Mononuclear cell (primary cell): ENCODE data around the gene HCAR1. TPM values are rescaled to one million over a fixed set of nuclear protein-coding genes. Genes with fewer than 3 reads are reported as not detected.
"Not testable (repeated sequence)": the region's sequence is repeated elsewhere in the genome, so short reads cannot be mapped to it uniquely, and the experiment has no call there.

ENCODE experiments used
- H3K27me3 ChIP-seq: 2 replicates; pipeline ENCODE4 v1.6.0; 2011; ENCODE audit warnings: low read length, control low read depth; ENCODE audit not compliant: insufficient read depth
- H3K4me1 ChIP-seq: 2 replicates; pipeline ENCODE4 v1.5.1; 2011; ENCODE audit warnings: mild to moderate bottlenecking, low read length, control low read depth; ENCODE audit not compliant: insufficient read depth
- H3K4me3 ChIP-seq: 2 replicates; pipeline ENCODE4 v1.5.1; 2011; ENCODE audit warnings: mild to moderate bottlenecking, low read length, moderate library complexity
- H3K9me3 ChIP-seq: 2 replicates; pipeline ENCODE4 v1.5.1; 2011; ENCODE audit warnings: low read depth, mild to moderate bottlenecking, control low read depth, low read length
- total RNA-seq: library from RNA; depleted of rRNA; stranded (reverse); fragments of >200 nt; gene quantifications from one replicate; pipeline ENCODE4 v1.2.3, GENCODE V29; 2012

Gene HCAR1
- total RNA-seq, 1 donor = not detected

GRCh38 chr12:122729583-122730214 is 945 bp downstream of the HCAR1 start:
- Histone ChIP-seq H3K27me3 (no peaks in the 10 kb centered on the region), H3K4me3 (no peak overlapping the region), H3K4me1 (peaks cover 62% of the 10 kb centered on the region), H3K9me3 (no peaks in the 10 kb centered on the region)

GRCh38 chr12:122726080-122726558 is 4.5 kb downstream of the HCAR1 start:
- H3K4me3 ChIP-seq = no peak overlapping the region

DNA sequence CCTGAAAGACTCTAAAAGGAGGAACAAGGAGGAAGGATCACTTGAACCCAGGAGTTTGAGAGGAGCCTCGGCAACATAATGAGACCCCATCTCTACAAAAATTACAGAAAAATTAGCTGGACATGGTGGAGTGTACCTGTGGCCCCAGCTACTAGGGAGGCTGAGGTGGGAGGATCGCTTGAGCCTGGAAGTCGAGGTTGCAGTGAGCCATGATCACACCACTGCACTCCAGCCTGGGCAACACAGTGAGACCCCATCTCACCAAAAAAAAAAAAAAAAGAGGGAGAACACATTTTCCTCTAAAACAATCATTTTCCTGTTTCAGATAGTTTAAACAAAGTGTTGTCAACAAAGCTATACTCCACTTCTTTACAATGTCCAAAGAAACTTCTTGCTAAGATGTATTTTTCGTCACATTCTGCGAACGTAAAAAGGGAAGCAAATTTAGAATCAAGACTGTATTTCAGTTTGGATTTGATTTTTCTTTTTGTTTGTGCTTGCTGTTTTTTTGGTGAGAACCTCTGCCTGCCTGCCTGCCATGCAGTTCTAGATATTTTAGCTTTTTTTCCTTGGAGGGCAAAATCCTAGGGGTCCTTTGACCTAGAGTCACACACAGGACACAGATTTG is 5.1 kb downstream of the HCAR1 start:
- H3K4me1 ChIP-seq = peaks cover 49% of the 10 kb centered on the region

More at GRCh38 chr12:122726080-122726558, 4.5 kb downstream of the HCAR1 start:
- H3K9me3 ChIP-seq = no peaks in the 10 kb centered on the region
- H3K27me3 ChIP-seq = no peaks in the 10 kb centered on the region
- peaks cover 53% of the 10 kb centered on the region for H3K4me1 ChIP-seq

DNA sequence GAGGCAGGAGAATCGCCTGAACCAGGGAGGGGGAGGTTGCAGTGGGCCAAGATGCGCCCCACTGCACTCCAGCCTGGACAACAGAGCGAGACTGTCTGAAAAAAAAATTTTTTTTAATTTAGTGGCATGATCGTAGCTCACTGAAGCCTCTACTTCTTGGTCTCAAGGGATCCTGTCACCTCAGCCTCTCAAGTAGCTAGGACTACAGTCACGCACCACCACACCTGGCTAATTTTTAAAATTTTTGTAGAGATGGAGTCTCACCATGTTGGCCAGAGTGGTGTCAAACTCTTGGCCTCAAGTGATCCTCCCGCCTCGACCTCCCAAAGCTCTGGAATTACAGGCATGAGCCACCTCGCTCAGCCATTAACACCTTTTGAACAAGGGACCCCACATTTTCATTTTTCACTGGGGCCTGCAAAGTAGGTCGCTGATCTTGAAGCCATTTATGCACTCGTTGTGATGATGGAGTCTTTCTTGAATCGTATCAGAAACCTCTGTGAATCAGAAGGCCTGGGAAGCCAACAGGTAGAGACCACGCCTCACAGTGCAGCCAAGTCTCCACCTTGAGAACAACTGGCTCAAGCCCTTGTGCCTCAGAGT is 5.9 kb downstream of the HCAR1 start:
- Histone ChIP-seq H3K4me3 (no peak overlapping the region), H3K4me1 (peaks cover 52% of the 10 kb centered on the region), H3K9me3 (no peaks in the 10 kb centered on the region)

More for the DNA sequence above, 5.1 kb downstream of the HCAR1 start:
- no peak overlapping the region for H3K4me3 ChIP-seq
- no peaks in the 10 kb centered on the region for H3K9me3 ChIP-seq
- H3K27me3 ChIP-seq = no peaks in the 10 kb centered on the region

GRCh38 chr12:122722387-122722786 is 8.3 kb downstream of the HCAR1 start:
- Histone ChIP-seq H3K4me3 (no peak overlapping the region), H3K27me3 (no peaks in the 10 kb centered on the region), H3K9me3 (no peaks in the 10 kb centered on the region), H3K4me1 (peaks cover 54% of the 10 kb centered on the region)

More for the DNA sequence above, 5.9 kb downstream of the HCAR1 start:
- no peaks in the 10 kb centered on the region for H3K27me3 ChIP-seq

- no peaks in the 10 kb centered on the region for H3K9me3 ChIP-seq
- peaks cover 48% of the 10 kb centered on the region for H3K4me1 ChIP-seq
- no peaks in the 10 kb centered on the region for H3K27me3 ChIP-seq
- H3K4me3 ChIP-seq = no peak overlapping the region
Observed at GRCh38 chr12:122721057-122721545, 9.5 kb downstream of the HCAR1 start.

DNA sequence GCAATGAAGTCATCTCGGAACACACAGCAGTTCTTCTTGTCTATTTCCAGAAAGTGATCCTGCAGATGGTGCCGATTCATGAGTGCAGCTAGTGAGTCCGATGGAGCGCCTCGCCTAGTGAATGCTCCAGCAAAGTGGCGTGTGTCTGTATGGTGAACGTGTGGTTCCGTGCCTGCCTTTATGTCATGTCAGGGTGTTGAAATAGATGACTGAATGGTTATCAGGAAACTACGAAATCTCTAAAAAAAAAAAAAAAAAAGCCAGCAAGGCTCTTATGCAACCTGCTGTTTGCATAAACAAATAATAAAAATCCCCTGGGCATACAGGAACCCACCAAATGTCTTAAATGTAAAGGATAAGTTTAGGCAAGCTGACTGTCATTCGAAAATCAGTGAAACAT is 14.0 kb downstream of the HCAR1 start, which contains the start of gene HCAR3:
TSS of gene HCAR3 (minus strand) at position 154 of the 400 bp plus-strand sequence. CDS start at position 80, 74 bp downstream.
- H3K27me3 ChIP-seq, H3K9me3 ChIP-seq: not testable (repeated sequence)
- Histone ChIP-seq H3K4me3 (peak within 1 kb of the TSS; percentile 28), H3K4me1 (peaks cover 21% of the 10 kb centered on the region)

DNA sequence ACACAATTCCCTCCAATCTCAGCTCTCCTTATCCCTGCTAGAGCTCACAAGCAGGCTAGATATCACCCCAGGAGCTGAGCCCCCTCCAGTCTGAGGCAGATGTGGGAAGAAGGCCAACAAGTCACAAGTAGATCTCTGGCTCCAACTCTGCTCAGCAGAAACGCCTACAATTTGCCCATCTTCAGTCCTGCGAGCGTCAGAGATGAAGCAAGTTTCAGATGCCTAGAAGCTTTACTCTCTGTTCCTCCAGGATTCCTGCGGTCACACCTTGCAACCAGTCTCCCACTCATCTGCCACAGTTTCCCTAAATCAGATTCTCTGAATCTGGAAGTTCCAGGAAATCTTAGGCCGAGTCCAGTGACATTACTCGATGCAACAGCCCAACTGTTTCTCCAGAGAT is 15.4 kb downstream of the HCAR1 start:
- H3K27me3 ChIP-seq = not testable (repeated sequence)

DNA sequence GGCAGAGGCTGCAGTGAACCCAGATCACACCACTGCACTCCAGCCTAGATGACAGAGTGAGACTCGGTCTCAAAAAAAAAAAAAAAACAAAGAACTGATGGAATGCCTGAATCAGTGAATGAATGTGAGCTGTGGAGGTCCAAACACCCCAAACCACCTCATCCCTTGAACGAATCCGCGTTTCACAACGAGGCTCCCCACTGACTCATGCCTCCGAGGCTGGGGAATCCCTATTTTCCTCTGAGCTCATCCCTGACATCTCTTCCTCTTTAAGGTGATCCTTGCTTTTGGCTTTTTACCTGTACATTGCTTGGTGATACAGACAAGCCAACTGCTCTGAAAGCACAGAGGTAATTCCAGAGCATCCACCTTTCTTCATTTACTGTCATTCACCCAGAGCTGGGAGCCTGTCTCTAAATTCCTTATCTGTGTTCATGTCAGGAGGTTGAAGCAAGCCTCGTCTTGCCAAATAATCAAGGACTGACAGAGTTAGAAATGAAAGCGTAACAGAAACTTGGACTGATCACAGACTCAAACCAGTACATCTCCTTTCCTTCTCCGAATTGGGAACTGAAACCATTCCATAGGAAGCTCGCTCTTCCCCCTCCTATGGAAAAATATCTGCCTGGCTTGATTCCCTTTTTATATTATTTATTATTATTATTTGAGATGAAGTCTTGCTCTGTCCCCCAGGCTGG is 17.0 kb downstream of the HCAR1 start:
- peaks cover 17% of the 10 kb centered on the region for H3K4me1 ChIP-seq
- H3K4me3 ChIP-seq, H3K9me3 ChIP-seq, H3K27me3 ChIP-seq: not testable (repeated sequence)

More for the DNA sequence above, 15.4 kb downstream of the HCAR1 start:
- peaks cover 24% of the 10 kb centered on the region for H3K4me1 ChIP-seq
- not testable (repeated sequence) for H3K9me3 ChIP-seq
- H3K4me3 ChIP-seq = peak overlapping the region; percentile 31

DNA sequence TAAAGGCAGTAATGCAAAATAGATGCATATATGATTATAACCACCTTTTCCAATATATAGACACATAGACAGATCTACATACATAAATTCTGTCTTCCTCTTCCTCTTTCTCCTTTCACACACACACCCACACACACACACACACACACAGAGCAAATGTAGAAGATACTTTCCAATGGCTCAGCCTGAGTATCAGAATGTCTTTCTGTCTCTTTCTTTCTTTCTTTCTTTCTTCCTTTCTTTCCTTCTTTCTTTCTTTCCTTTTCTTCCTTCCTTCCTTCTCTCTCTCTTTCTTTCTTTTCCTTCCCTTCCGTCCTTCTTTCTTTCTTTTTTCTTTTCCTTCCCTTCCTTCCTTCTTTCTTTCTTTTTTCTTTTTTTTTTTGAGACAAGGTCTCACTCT is 19.4 kb downstream of the HCAR1 start:
- not testable (repeated sequence) for H3K27me3 ChIP-seq, H3K9me3 ChIP-seq, H3K4me3 ChIP-seq
- H3K4me1 ChIP-seq = peaks cover 15% of the 10 kb centered on the region

GRCh38 chr12:122710341-122710740 is 20.3 kb downstream of the HCAR1 start:
- not testable (repeated sequence) for H3K27me3 ChIP-seq, H3K4me3 ChIP-seq, H3K9me3 ChIP-seq
- peaks cover 11% of the 10 kb centered on the region for H3K4me1 ChIP-seq

DNA sequence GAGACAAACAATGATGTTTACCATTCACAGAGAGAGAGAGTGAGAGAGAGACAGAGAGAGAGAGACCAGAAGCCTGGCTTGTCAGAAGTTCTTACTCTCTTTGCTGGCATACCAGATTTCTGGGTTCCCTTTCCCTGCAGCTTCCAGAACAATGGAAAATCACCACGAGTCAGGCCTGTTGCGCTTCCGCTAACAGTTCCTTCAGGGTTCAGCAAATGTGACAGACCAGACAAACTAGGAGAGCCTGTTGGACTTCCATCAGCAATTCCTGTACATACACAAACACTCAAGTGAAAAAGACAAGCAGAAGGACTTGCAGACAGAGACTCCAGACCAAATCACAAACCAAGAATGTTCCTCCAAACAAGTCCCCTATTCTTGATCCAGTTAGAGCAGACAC is 21.4 kb downstream of the HCAR1 start:
- not testable (repeated sequence) for H3K27me3 ChIP-seq, H3K9me3 ChIP-seq, H3K4me3 ChIP-seq
- H3K4me1 ChIP-seq = peaks cover 11% of the 10 kb centered on the region

DNA sequence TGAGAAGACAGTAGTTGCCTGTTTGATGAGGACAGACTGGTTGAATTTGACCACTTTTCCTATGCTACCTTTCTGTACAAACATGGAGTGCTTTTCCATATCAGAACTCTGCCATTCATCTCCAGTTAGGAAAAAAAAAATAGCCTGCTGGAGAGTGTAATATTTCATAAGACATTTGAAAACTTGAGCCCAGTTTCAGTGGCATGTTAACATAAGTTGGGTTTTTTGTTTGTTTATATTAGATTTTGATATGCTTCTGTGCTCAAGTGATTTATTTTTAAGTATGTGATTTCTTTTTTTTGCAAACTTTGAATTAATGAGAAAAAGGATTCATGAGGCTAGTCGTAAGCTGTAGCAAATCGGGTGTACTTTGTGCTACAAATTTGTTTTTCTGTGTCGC is 26.8 kb downstream of the HCAR1 start:
- H3K4me3 ChIP-seq, H3K27me3 ChIP-seq, H3K9me3 ChIP-seq: not testable (repeated sequence)
- peaks cover 18% of the 10 kb centered on the region for H3K4me1 ChIP-seq

GRCh38 chr12:122702890-122703611 is 27.6 kb downstream of the HCAR1 start, which contains the start of gene HCAR2:
Gene HCAR2, minus strand, starts transcription at chr12:122703357. Its CDS starts 74 bp downstream, at chr12:122703283.
- Histone ChIP-seq H3K4me3 (peak within 1 kb of the TSS; percentile 12), H3K4me1 (peaks cover 18% of the 10 kb centered on the region)
- H3K9me3 ChIP-seq, H3K27me3 ChIP-seq: not testable (repeated sequence)
